Gastrocnemius medialis (tissue), 4 donors: Measurements from ENCODE around the gene EED. TPM values are rescaled to one million over a fixed set of nuclear protein-coding genes. Genes with fewer than 3 reads are reported as not detected.

Source experiments
- ATAC-seq, 2 donors: fragments of 150-250 bp; one replicate each; pipeline ENCODE4 v1.9.1; 2016
- DNase-seq, 2 donors: peaks; one replicate each; pipeline ENCODE4 v3.0.0-alpha.2; 2019
- H3K27ac ChIP-seq, 4 donors: fragments of 200-600 bp; sonication (generic); 1 replicate in 1 of 4; 2 replicates in 3 of 4; pipeline ENCODE4 v1.5.1; 2016 to 2018; ENCODE audit warnings: mild to moderate bottlenecking in 2 of 4, moderate library complexity in 1 of 4
- H3K27me3 ChIP-seq, 3 donors: fragments of 200-600 bp; sonication (generic) in 2 of 3; 1 replicate in 1 of 3; 2 replicates in 2 of 3; pipeline versions ENCODE4 v1.5.1 to v1.6.0; 2016 to 2019; ENCODE audit warnings: mild to moderate bottlenecking in 1 of 3, moderate library complexity in 1 of 3
- H3K36me3 ChIP-seq, 2 donors: fragments of 200-600 bp; sonication (generic) in 1 of 2; one replicate each; pipeline ENCODE4 v1.5.1; 2017 to 2018
- H3K4me1 ChIP-seq, 2 donors: fragments of 200-600 bp; sonication (generic) in 1 of 2; one replicate each; pipeline ENCODE4 v1.5.1; 2016 to 2017; ENCODE audit warnings: mild to moderate bottlenecking in 2 of 2
- H3K4me3 ChIP-seq, 4 donors: fragments of 200-600 bp; sonication (generic) in 3 of 4; 1 replicate in 1 of 4; 2 replicates in 3 of 4; pipeline ENCODE4 v1.5.1; 2016 to 2019; ENCODE audit warnings: mild to moderate bottlenecking in 2 of 4
- H3K9me3 ChIP-seq, 3 donors: fragments of 200-600 bp; sonication (generic) in 2 of 3; 1 replicate in 1 of 3; 2 replicates in 2 of 3; pipeline ENCODE4 v1.5.1; 2016 to 2019
- POLR2A ChIP-seq, 2 donors: fragments of 450-650 bp; IDR thresholded peaks; one replicate each; pipeline ENCODE4 v1.6.1; 2017; ENCODE audit warnings: antibody characterized with exemption in 2 of 2, mild to moderate bottlenecking in 2 of 2, moderate library complexity in 2 of 2
- in situ Hi-C, 4 donors: fragments of 200-750 bp; cut with MboI; loops; one replicate each; pipeline versions ENCODE4 v1.15.0 to v1.8.0; 2017; ENCODE audit warnings: low sequenced_read_pairs in 4 of 4
- intact Hi-C: fragments of 100-400 bp; cut with DNase I; formaldehyde crosslinking; loops from one replicate; pipeline ENCODE4 v1.15.1; 2023; ENCODE audit warnings: low total_unique reads
- total RNA-seq, 4 donors: library from RNA; depleted of rRNA; stranded (reverse); fragments of >200 nt; gene quantifications; one replicate each; pipeline versions ENCODE4 v1.1.0 to v1.2.3, GENCODE V29; 2016
- TF ChIP-seq, protein P1 (sequence below), 5 experiments: fragments of 450-650 bp in 3 of 5; fragments of 200-600 bp in 2 of 5; sonication (generic) in 2 of 5; IDR thresholded peaks in 4 of 5; conservative IDR thresholded peaks in 1 of 5; 1 replicate in 4 of 5; 2 replicates in 1 of 5; pipeline ENCODE4 v1.5.1; 2016 to 2019; ENCODE audit warnings: antibody characterized with exemption in 5 of 5, mild to moderate bottlenecking in 3 of 5, moderate library complexity in 3 of 5

EED gene
- total RNA-seq, 4 donors from 2014 or later: 5.2 to 12.1 (median 8.5) TPM

DNA sequence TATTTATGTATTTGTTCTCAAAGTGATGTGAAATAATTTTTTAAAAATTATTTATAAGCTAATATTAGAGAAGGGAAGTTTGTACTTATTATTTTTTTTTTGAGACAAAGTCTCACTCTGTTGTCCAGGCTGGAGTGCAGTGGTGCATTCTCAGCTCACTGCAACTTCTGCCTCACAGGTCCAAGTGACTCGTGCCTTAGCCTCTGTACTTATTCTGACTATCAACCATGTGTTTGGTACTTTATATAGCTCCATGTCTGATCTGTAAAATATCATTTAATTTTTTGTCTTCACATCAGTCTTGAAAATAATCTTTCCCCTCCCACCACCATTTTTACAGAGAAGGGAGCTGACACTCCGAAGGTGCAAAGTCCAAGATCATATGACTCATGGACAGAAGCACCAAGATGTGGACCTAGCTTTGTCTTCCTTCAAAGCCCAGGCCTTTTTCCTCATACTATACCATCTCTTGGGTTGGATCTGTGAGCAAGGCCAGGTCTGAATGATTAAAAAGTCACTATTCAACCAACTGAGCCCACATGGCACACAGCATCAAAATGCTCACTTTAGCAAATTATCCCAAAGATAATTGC, 32.4 kb upstream of the EED start:
- Histone ChIP-seq H3K4me1 (no peaks in the 10 kb centered on the region), H3K9me3 (no peaks in the 10 kb centered on the region), H3K27ac (no peak overlapping the region), H3K4me3 (no peak overlapping the region), H3K36me3 (no peaks in the 10 kb centered on the region), H3K27me3 (no peaks in the 10 kb centered on the region)
- in situ Hi-C loops: loop anchor here in 3 of 4 donors (10.0 kb wide), 3 partner anchors 267 to 357 kb away; partner anchors contain the start of gene CCDC83 (in 1 of the 3)
- DNase-seq (no peak), ATAC-seq (no peak)
- intact Hi-C loops: loop anchor here (10.0 kb wide), 1 partner anchor 617 kb away; no protein-coding TSS in a partner anchor
- TF ChIP-seq, protein P1, sequence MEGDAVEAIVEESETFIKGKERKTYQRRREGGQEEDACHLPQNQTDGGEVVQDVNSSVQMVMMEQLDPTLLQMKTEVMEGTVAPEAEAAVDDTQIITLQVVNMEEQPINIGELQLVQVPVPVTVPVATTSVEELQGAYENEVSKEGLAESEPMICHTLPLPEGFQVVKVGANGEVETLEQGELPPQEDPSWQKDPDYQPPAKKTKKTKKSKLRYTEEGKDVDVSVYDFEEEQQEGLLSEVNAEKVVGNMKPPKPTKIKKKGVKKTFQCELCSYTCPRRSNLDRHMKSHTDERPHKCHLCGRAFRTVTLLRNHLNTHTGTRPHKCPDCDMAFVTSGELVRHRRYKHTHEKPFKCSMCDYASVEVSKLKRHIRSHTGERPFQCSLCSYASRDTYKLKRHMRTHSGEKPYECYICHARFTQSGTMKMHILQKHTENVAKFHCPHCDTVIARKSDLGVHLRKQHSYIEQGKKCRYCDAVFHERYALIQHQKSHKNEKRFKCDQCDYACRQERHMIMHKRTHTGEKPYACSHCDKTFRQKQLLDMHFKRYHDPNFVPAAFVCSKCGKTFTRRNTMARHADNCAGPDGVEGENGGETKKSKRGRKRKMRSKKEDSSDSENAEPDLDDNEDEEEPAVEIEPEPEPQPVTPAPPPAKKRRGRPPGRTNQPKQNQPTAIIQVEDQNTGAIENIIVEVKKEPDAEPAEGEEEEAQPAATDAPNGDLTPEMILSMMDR (IDR thresholded peaks at IDR 0.05 in 4 of 5, conservative IDR thresholded peaks at IDR 0.05 in 1 of 5): no peak
- no peak for TF ChIP-seq POLR2A (IDR thresholded peaks at IDR 0.05)

DNA sequence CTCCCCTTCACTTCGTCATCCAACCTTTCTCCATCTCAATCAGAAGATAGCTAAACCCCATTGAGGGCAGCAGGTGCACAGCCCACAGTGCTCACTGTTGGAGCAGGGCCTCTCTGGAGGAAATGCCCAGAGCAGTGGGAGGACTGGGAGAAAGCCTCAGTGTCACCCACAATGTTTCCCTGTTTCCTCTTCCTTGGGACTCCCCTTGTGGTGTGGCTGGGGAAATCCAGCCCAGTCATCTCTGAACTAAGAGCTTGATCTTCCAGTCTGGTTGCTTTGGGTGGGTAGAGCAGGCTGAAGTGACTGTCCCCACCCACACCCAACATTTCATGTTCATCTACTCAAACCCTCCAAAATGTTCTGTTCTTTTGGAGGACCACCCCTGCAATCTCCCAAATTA, 29.8 kb upstream of the EED start:
- ATAC-seq (no peak), DNase-seq (no peak)
- H3K4me1 ChIP-seq: peaks cover 5 to 10% of the 10 kb centered on the region in 2 donors
- H3K4me3 ChIP-seq: no peak overlapping the region
- TF ChIP-seq, protein P1 (IDR thresholded peaks at IDR 0.05 in 4 of 5, conservative IDR thresholded peaks at IDR 0.05 in 1 of 5): no peak
- no peak for TF ChIP-seq POLR2A (IDR thresholded peaks at IDR 0.05)
- H3K27me3 ChIP-seq: no peaks in the 10 kb centered on the region
- in situ Hi-C loops: loop anchor here (5.0 to 10.0 kb wide), 4 partner anchors 270 to 360 kb away; partner anchors contain the start of gene CCDC83 (in 1 of the 4)
- no peaks in the 10 kb centered on the region for H3K36me3 ChIP-seq
- H3K27ac ChIP-seq: no peak overlapping the region
- H3K9me3 ChIP-seq: no peaks in the 10 kb centered on the region
- intact Hi-C loops: loop anchor here (10.0 kb wide), 1 partner anchor 620 kb away; no protein-coding TSS in a partner anchor

DNA sequence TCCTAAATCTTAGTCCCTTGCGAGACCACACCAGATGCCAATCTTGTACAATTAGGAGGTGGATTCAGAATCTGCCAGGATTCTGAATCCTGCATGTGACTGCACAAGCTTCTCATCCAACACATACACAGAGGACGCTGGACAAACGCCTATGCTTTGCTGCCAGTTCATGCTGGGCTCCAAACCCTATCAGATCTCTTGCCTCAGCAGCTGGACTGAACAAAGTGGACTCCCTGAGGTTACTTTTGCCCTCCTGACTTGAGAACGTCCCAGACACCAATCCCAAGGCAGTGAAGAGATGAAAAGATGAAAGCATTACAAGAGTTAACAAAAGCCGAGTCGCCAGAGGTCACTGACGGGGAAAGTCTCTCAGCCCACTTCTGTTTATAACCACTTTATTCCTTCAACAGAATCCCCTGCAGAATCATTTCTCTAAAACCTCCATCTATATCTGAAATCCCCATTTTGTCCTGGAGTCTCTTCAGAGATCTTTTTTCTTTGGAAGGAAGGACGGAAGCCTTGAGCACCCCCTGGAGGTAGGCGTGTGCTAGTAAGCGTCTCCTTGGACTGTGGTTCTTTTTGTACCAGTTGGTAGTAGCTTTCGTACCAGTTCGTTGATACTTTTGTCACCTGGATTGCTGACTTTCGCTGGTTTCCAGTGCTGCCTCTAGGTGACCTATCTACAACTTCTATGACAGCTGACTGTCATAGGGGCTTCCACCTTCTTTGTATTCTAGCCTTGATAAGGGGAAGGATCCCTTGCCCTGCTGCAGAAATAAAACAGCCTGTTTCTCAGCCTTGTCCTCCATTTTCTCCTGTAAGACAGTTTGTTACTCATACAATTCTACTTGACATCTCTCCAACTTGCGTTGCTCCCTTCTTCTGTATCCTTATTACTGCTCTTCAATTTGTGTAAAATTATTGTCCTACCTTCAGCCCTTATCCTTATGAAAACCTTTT, 26.1 kb upstream of the EED start:
- in situ Hi-C loops: loop anchor here (5.0 to 10.0 kb wide), 4 partner anchors 274 to 364 kb away; partner anchors contain the start of gene CCDC83 (in 1 of the 4)
- no peak for TF ChIP-seq POLR2A (IDR thresholded peaks at IDR 0.05)
- TF ChIP-seq, protein P1 (IDR thresholded peaks at IDR 0.05 in 4 of 5, conservative IDR thresholded peaks at IDR 0.05 in 1 of 5): peak; percentile 74 to 91 (median 86)
- H3K4me3 ChIP-seq: peak overlapping the region; percentile 30 to 44 (median 32)
- intact Hi-C loops: loop anchor here (1.0 to 10.0 kb wide), 5 partner anchors 25 to 624 kb away; no protein-coding TSS in a partner anchor
- H3K27me3 ChIP-seq: no peaks in the 10 kb centered on the region
- H3K9me3 ChIP-seq: no peaks in the 10 kb centered on the region
- peak; percentile 87 to 95 for ATAC-seq
- H3K27ac ChIP-seq: no peak overlapping the region
- H3K36me3 ChIP-seq: no peaks in the 10 kb centered on the region
- peak; percentile 37 to 44 for DNase-seq
- H3K4me1 ChIP-seq: peaks cover 5 to 10% of the 10 kb centered on the region in 2 donors

DNA sequence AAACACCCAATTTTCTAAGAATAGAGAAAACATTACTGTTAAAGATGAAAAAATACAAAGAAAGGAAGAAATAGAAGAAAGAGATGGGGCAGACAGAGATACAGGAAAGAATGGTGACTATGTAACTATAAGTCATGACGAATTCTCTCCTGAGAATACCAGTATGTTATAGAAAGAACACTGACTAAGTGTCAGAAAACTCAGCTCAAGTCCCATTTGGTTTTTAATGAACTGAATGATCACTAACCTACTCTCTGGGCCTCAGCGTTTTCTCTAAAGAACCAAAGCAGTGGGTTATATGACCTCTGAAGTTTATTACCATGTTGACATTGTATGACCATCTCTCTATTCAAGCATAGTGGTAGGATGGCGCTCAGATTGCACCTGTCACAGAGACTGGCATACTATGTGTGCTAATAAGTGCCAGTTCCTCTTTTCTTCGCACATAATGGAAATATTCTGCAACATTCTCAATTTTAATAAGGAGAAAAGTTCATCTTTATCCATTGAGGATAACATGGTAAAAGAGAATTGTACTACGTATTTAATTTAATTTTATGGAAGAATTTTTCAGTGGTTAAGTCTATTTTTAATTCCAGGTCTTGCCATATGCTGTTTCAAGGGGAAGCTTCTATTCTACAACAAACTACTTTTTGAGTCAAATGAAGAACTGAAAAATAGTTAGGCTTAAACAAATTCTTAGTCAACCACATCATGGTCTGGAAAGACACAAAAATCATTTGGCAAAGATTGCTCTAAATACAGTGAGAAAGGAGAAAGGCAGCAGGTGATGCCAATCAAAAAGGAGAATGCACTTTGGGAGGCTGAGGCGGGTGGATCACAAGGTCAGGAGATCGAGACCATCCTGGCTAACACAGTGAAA, 25.0 kb upstream of the EED start:
- in situ Hi-C loops (loop anchor here (5.0 to 10.0 kb wide), 5 partner anchors 275 to 365 kb away; partner anchors contain the start of gene CCDC83 (in 1 of the 4)), intact Hi-C loops (loop anchor here (10.0 kb wide), 1 partner anchor 625 kb away; no protein-coding TSS in a partner anchor)
- Histone ChIP-seq H3K4me3 (no peak overlapping the region), H3K4me1 (peaks cover 5 to 10% of the 10 kb centered on the region in 2 donors), H3K27ac (no peak overlapping the region), H3K36me3 (no peaks in the 10 kb centered on the region), H3K9me3 (no peaks in the 10 kb centered on the region), H3K27me3 (no peaks in the 10 kb centered on the region)
- ATAC-seq (no peak), DNase-seq (no peak)
- no peak for TF ChIP-seq POLR2A (IDR thresholded peaks at IDR 0.05)
- TF ChIP-seq, protein P1 (IDR thresholded peaks at IDR 0.05 in 4 of 5, conservative IDR thresholded peaks at IDR 0.05 in 1 of 5): no peak
